ENCODE data around the gene PRDM15.

- TF ChIP-seq EP300 (IDR thresholded peaks at IDR 0.05) (no peak), CTCF (IDR thresholded peaks at IDR 0.05) (no peak)
Measured at GRCh38 chr21:41834926-41835663, 44.0 kb downstream of the PRDM15 start.
